ENCODE measurements around the gene PRLR. TPM values are rescaled to one million over a fixed set of nuclear protein-coding genes. Genes with fewer than 3 reads are reported as not detected.

PRLR gene
- total RNA-seq, 1 experiment from 2014 or later = not detected

- H3K36me3 ChIP-seq (ENCODE audit: insufficient read depth, low read length) = no peaks in the 10 kb centered on the region
- H3K4me3 ChIP-seq (ENCODE audit: low read length) = no peak overlapping the region
- no peaks in the 10 kb centered on the region for H3K27me3 ChIP-seq (ENCODE audit: low read length)
- no peak for DNase-seq
- no peaks in the 10 kb centered on the region for H3K79me2 ChIP-seq (ENCODE audit: low read length)
- no peak overlapping the region for H3K4me2 ChIP-seq (ENCODE audit: low read depth, low read length, poor library complexity, severe bottlenecking)
- H3K9ac ChIP-seq (ENCODE audit: low read length) = no peak overlapping the region
- H3K9me3 ChIP-seq (ENCODE audit: low read length) = no peaks in the 10 kb centered on the region
- no peak overlapping the region for H2AFZ ChIP-seq (ENCODE audit: low read length)
- H3K4me1 ChIP-seq (ENCODE audit: low read length) = no peaks in the 10 kb centered on the region
- H3K9me2 ChIP-seq (replicated peaks; ENCODE audit: insufficient read depth, low read length) = no peaks in the 10 kb centered on the region
- H3K27ac ChIP-seq (ENCODE audit: low read length) = no peak overlapping the region
- H4K20me1 ChIP-seq (ENCODE audit: insufficient read depth, low read depth, low read length) = no peaks in the 10 kb centered on the region
Measured at GRCh38 chr5:35050541-35051126, 179.7 kb downstream of the PRLR start.

GRCh38 chr5:35048910-35049309, 181.4 kb downstream of the PRLR start:
- H3K79me2 ChIP-seq (ENCODE audit: low read length) = no peaks in the 10 kb centered on the region
- H3K4me3 ChIP-seq (ENCODE audit: low read length) = no peak overlapping the region
- H2AFZ ChIP-seq (ENCODE audit: low read length) = no peak overlapping the region
- H3K4me2 ChIP-seq (ENCODE audit: low read depth, low read length, poor library complexity, severe bottlenecking) = no peak overlapping the region
- no peak overlapping the region for H3K9ac ChIP-seq (ENCODE audit: low read length)
- no peaks in the 10 kb centered on the region for H3K4me1 ChIP-seq (ENCODE audit: low read length)
- H3K27ac ChIP-seq (ENCODE audit: low read length) = no peak overlapping the region
- H4K20me1 ChIP-seq (ENCODE audit: insufficient read depth, low read depth, low read length) = no peaks in the 10 kb centered on the region
- H3K9me3 ChIP-seq (ENCODE audit: low read length) = no peaks in the 10 kb centered on the region
- H3K36me3 ChIP-seq (ENCODE audit: insufficient read depth, low read length) = no peaks in the 10 kb centered on the region
- no peaks in the 10 kb centered on the region for H3K27me3 ChIP-seq (ENCODE audit: low read length)
- no peak for DNase-seq
- H3K9me2 ChIP-seq (replicated peaks; ENCODE audit: insufficient read depth, low read length) = no peaks in the 10 kb centered on the region

GRCh38 chr5:35047785-35048404, 182.4 kb downstream of the PRLR start, which contains the start of gene AGXT2:
AGXT2 (minus strand) TSS chr5:35047949; CDS start chr5:35047892, 57 bp downstream.
- no peak within 1 kb of the TSS for H3K9ac ChIP-seq (ENCODE audit: low read length)
- H3K4me3 ChIP-seq (ENCODE audit: low read length) = no peak within 1 kb of the TSS
- H3K4me1 ChIP-seq (ENCODE audit: low read length) = no peaks in the 10 kb centered on the region
- no peak within 1 kb of the TSS for H3K27ac ChIP-seq (ENCODE audit: low read length)
- no peaks in the 10 kb centered on the region for H3K27me3 ChIP-seq (ENCODE audit: low read length)
- H3K79me2 ChIP-seq (ENCODE audit: low read length) = no peaks in the 10 kb centered on the region
- DNase-seq = no peak
- H3K9me2 ChIP-seq (replicated peaks; ENCODE audit: insufficient read depth, low read length) = no peaks in the 10 kb centered on the region
- H3K4me2 ChIP-seq (ENCODE audit: low read depth, low read length, poor library complexity, severe bottlenecking) = no peak within 1 kb of the TSS
- no peaks in the 10 kb centered on the region for H3K36me3 ChIP-seq (ENCODE audit: insufficient read depth, low read length)
- H2AFZ ChIP-seq (ENCODE audit: low read length) = no peak within 1 kb of the TSS
- H3K9me3 ChIP-seq (ENCODE audit: low read length) = no peaks in the 10 kb centered on the region
- H4K20me1 ChIP-seq (ENCODE audit: insufficient read depth, low read depth, low read length) = no peaks in the 10 kb centered on the region

GRCh38 chr5:35046774-35047173, 183.5 kb downstream of the PRLR start:
- Histone ChIP-seq H3K27ac (ENCODE audit: low read length) (no peak overlapping the region), H3K4me3 (ENCODE audit: low read length) (no peak overlapping the region), H3K36me3 (ENCODE audit: insufficient read depth, low read length) (no peaks in the 10 kb centered on the region), H4K20me1 (ENCODE audit: insufficient read depth, low read depth, low read length) (no peaks in the 10 kb centered on the region), H3K27me3 (ENCODE audit: low read length) (no peaks in the 10 kb centered on the region), H3K79me2 (ENCODE audit: low read length) (no peaks in the 10 kb centered on the region), H3K4me2 (ENCODE audit: low read depth, low read length, poor library complexity, severe bottlenecking) (no peak overlapping the region), H3K9me2 (replicated peaks; ENCODE audit: insufficient read depth, low read length) (no peaks in the 10 kb centered on the region), H3K4me1 (ENCODE audit: low read length) (no peaks in the 10 kb centered on the region), H3K9me3 (ENCODE audit: low read length) (no peaks in the 10 kb centered on the region), H2AFZ (ENCODE audit: low read length) (no peak overlapping the region), H3K9ac (ENCODE audit: low read length) (no peak overlapping the region)
- DNase-seq = no peak

- Histone ChIP-seq H3K9ac (ENCODE audit: low read length) (no peak overlapping the region), H3K4me1 (ENCODE audit: low read length) (no peaks in the 10 kb centered on the region), H3K27ac (ENCODE audit: low read length) (no peak overlapping the region), H3K79me2 (ENCODE audit: low read length) (no peaks in the 10 kb centered on the region), H3K9me3 (ENCODE audit: low read length) (no peaks in the 10 kb centered on the region), H3K4me3 (ENCODE audit: low read length) (no peak overlapping the region), H3K4me2 (ENCODE audit: low read depth, low read length, poor library complexity, severe bottlenecking) (no peak overlapping the region), H2AFZ (ENCODE audit: low read length) (no peak overlapping the region), H3K27me3 (ENCODE audit: low read length) (no peaks in the 10 kb centered on the region), H3K36me3 (ENCODE audit: insufficient read depth, low read length) (no peaks in the 10 kb centered on the region), H4K20me1 (ENCODE audit: insufficient read depth, low read depth, low read length) (no peaks in the 10 kb centered on the region), H3K9me2 (replicated peaks; ENCODE audit: insufficient read depth, low read length) (no peaks in the 10 kb centered on the region)
- no peak for DNase-seq
Measured at GRCh38 chr5:35045280-35045679, 185.0 kb downstream of the PRLR start.

GRCh38 chr5:35044649-35045048, 185.6 kb downstream of the PRLR start:
- Histone ChIP-seq H3K4me3 (ENCODE audit: low read length) (no peak overlapping the region), H2AFZ (ENCODE audit: low read length) (no peak overlapping the region), H4K20me1 (ENCODE audit: insufficient read depth, low read depth, low read length) (no peaks in the 10 kb centered on the region), H3K4me2 (ENCODE audit: low read depth, low read length, poor library complexity, severe bottlenecking) (no peak overlapping the region), H3K36me3 (ENCODE audit: insufficient read depth, low read length) (no peaks in the 10 kb centered on the region), H3K9me2 (replicated peaks; ENCODE audit: insufficient read depth, low read length) (no peaks in the 10 kb centered on the region), H3K9me3 (ENCODE audit: low read length) (no peaks in the 10 kb centered on the region), H3K27me3 (ENCODE audit: low read length) (no peaks in the 10 kb centered on the region), H3K79me2 (ENCODE audit: low read length) (no peaks in the 10 kb centered on the region), H3K4me1 (ENCODE audit: low read length) (no peaks in the 10 kb centered on the region), H3K27ac (ENCODE audit: low read length) (no peak overlapping the region), H3K9ac (ENCODE audit: low read length) (no peak overlapping the region)
- DNase-seq = no peak

- Histone ChIP-seq H3K4me2 (ENCODE audit: low read depth, low read length, poor library complexity, severe bottlenecking) (no peak overlapping the region), H3K4me1 (ENCODE audit: low read length) (no peaks in the 10 kb centered on the region), H3K9me2 (replicated peaks; ENCODE audit: insufficient read depth, low read length) (no peaks in the 10 kb centered on the region), H3K79me2 (ENCODE audit: low read length) (no peaks in the 10 kb centered on the region), H3K4me3 (ENCODE audit: low read length) (no peak overlapping the region), H3K9me3 (ENCODE audit: low read length) (no peaks in the 10 kb centered on the region), H4K20me1 (ENCODE audit: insufficient read depth, low read depth, low read length) (no peaks in the 10 kb centered on the region), H3K9ac (ENCODE audit: low read length) (no peak overlapping the region), H2AFZ (ENCODE audit: low read length) (no peak overlapping the region), H3K36me3 (ENCODE audit: insufficient read depth, low read length) (no peaks in the 10 kb centered on the region), H3K27ac (ENCODE audit: low read length) (no peak overlapping the region), H3K27me3 (ENCODE audit: low read length) (no peaks in the 10 kb centered on the region)
- no peak for DNase-seq
Measured at GRCh38 chr5:35042781-35043180, 187.5 kb downstream of the PRLR start.

GRCh38 chr5:35041261-35041660, 189.0 kb downstream of the PRLR start:
- no peaks in the 10 kb centered on the region for H3K9me2 ChIP-seq (replicated peaks; ENCODE audit: insufficient read depth, low read length)
- no peak for DNase-seq
- no peak overlapping the region for H2AFZ ChIP-seq (ENCODE audit: low read length)
- H4K20me1 ChIP-seq (ENCODE audit: insufficient read depth, low read depth, low read length) = no peaks in the 10 kb centered on the region
- H3K36me3 ChIP-seq (ENCODE audit: insufficient read depth, low read length) = no peaks in the 10 kb centered on the region
- no peak overlapping the region for H3K27ac ChIP-seq (ENCODE audit: low read length)
- no peaks in the 10 kb centered on the region for H3K27me3 ChIP-seq (ENCODE audit: low read length)
- H3K4me2 ChIP-seq (ENCODE audit: low read depth, low read length, poor library complexity, severe bottlenecking) = no peak overlapping the region
- H3K79me2 ChIP-seq (ENCODE audit: low read length) = no peaks in the 10 kb centered on the region
- no peak overlapping the region for H3K9ac ChIP-seq (ENCODE audit: low read length)
- H3K4me1 ChIP-seq (ENCODE audit: low read length) = no peaks in the 10 kb centered on the region
- H3K9me3 ChIP-seq (ENCODE audit: low read length) = no peaks in the 10 kb centered on the region
- no peak overlapping the region for H3K4me3 ChIP-seq (ENCODE audit: low read length)

Measured in Karpas-422 (cell line).